H9 (cell line): ENCODE results near the gene CNIH2. TPM values are rescaled to one million over a fixed set of nuclear protein-coding genes. Genes with fewer than 3 reads are reported as not detected.

Experiments
- DNase-seq: peaks from one replicate; pipeline ENCODE4 v3.0.0-alpha.2; 2017
- H2AFZ ChIP-seq: one replicate; pipeline ENCODE4 v1.6.1; 2013; ENCODE audit warnings: mild to moderate bottlenecking, low read length, control low read depth, moderate library complexity
- H2AK5ac ChIP-seq: 2 replicates; pipeline ENCODE4 v1.6.1; 2013; ENCODE audit warnings: low read length, control low read depth, mixed read lengths; ENCODE audit not compliant: insufficient read length
- H2BK120ac ChIP-seq: one replicate; pipeline ENCODE4 v1.6.1; 2013; ENCODE audit warnings: low read depth, mild to moderate bottlenecking, low read length, control low read depth, inconsistent platforms; ENCODE audit not compliant: poor library complexity, severe bottlenecking
- H2BK12ac ChIP-seq: 2 replicates; pipeline ENCODE4 v1.6.1; 2013; ENCODE audit warnings: low read length, control low read depth, mixed read lengths, low read depth; ENCODE audit not compliant: insufficient read length
- H2BK15ac ChIP-seq: 2 replicates; pipeline ENCODE4 v1.6.1; 2013; ENCODE audit warnings: low read depth, low read length, control low read depth
- H2BK20ac ChIP-seq: one replicate; pipeline ENCODE4 v1.6.1; 2013; ENCODE audit warnings: low read depth, mild to moderate bottlenecking, low read length, control low read depth, inconsistent platforms; ENCODE audit not compliant: poor library complexity, severe bottlenecking
- H2BK5ac ChIP-seq: 2 replicates; pipeline ENCODE4 v1.6.1; 2013; ENCODE audit warnings: low read length, control low read depth, mixed read lengths; ENCODE audit not compliant: insufficient read length
- H3K14ac ChIP-seq: 2 replicates; pipeline ENCODE4 v1.6.1; 2013; ENCODE audit warnings: low read length, control low read depth; ENCODE audit not compliant: insufficient read depth
- H3K18ac ChIP-seq: 2 replicates; pipeline ENCODE4 v1.6.1; 2013; ENCODE audit warnings: low read depth, mild to moderate bottlenecking, mixed read lengths, low read length, control low read depth; ENCODE audit not compliant: insufficient read length
- H3K23ac ChIP-seq: 2 replicates; pipeline ENCODE4 v1.6.1; 2013; ENCODE audit warnings: low read length, control low read depth, mixed read lengths, low read depth; ENCODE audit not compliant: insufficient read length
- H3K23me2 ChIP-seq: 2 replicates; pipeline ENCODE4 v1.6.1; 2013; ENCODE audit warnings: low read depth, mild to moderate bottlenecking, mixed read lengths, low read length, control low read depth; ENCODE audit not compliant: insufficient read length, poor library complexity, severe bottlenecking
- H3K27ac ChIP-seq: 2 replicates; pipeline ENCODE4 v1.5.1; 2013; ENCODE audit warnings: low read length, control low read depth, mixed read lengths, low read depth; ENCODE audit not compliant: insufficient read length
- H3K27me3 ChIP-seq: 2 replicates; pipeline ENCODE4 v1.6.1; 2013; ENCODE audit warnings: low read length, control low read depth, inconsistent platforms; ENCODE audit not compliant: insufficient read depth
- H3K4ac ChIP-seq: 2 replicates; pipeline ENCODE4 v1.6.1; 2013; ENCODE audit warnings: low read depth, mild to moderate bottlenecking, control low read depth, inconsistent platforms, low read length, moderate library complexity
- H3K4me1 ChIP-seq: 2 replicates; pipeline ENCODE4 v1.6.1; 2013; ENCODE audit warnings: low read length, control low read depth, inconsistent platforms; ENCODE audit not compliant: insufficient read depth
- H3K4me2 ChIP-seq: 2 replicates; pipeline ENCODE4 v1.6.1; 2013; ENCODE audit warnings: low read length, control low read depth, mixed read lengths; ENCODE audit not compliant: insufficient read length, insufficient read depth
- H3K56ac ChIP-seq: 2 replicates; pipeline ENCODE4 v1.6.1; 2013; ENCODE audit warnings: low read depth, mild to moderate bottlenecking, mixed read lengths, low read length, control low read depth; ENCODE audit not compliant: insufficient read length
- H3K79me1 ChIP-seq: 2 replicates; pipeline ENCODE4 v1.6.1; 2013; ENCODE audit warnings: low read depth, mild to moderate bottlenecking, moderate library complexity, low read length, control low read depth, inconsistent platforms; ENCODE audit not compliant: insufficient read depth, poor library complexity, severe bottlenecking
- H3K79me2 ChIP-seq: 2 replicates; pipeline ENCODE4 v1.6.1; 2013; ENCODE audit warnings: low read length, control low read depth, inconsistent platforms; ENCODE audit not compliant: insufficient read depth
- H3K9ac ChIP-seq: 2 replicates; pipeline ENCODE4 v1.6.1; 2013; ENCODE audit warnings: low read length, control low read depth, mixed read lengths; ENCODE audit not compliant: insufficient read length; ENCODE audit errors: extremely low read depth
- H3K9me3 ChIP-seq: one replicate; pipeline ENCODE4 v1.6.1; 2013; ENCODE audit warnings: low read depth, low read length, inconsistent platforms; ENCODE audit not compliant: control insufficient read depth
- H3T11ph ChIP-seq: one replicate; pipeline ENCODE4 v1.6.1; 2013; ENCODE audit warnings: mild to moderate bottlenecking, low read length, control low read depth, inconsistent platforms
- H4K20me1 ChIP-seq: one replicate; pipeline ENCODE4 v1.6.1; 2013; ENCODE audit not compliant: control insufficient read depth, insufficient read length, insufficient read depth
- H4K5ac ChIP-seq: 2 replicates; pipeline ENCODE4 v1.6.1; 2013; ENCODE audit warnings: low read depth, mild to moderate bottlenecking, mixed read lengths, low read length, control low read depth; ENCODE audit not compliant: insufficient read length
- H4K8ac ChIP-seq: replicated peaks from 2 replicates; pipeline ENCODE4 v1.6.1; 2013; ENCODE audit warnings: low read length, control low read depth, mixed read lengths, low read depth; ENCODE audit not compliant: insufficient read length
- H4K91ac ChIP-seq: 2 replicates; pipeline ENCODE4 v1.6.1; 2013; ENCODE audit warnings: low read depth, mild to moderate bottlenecking, moderate library complexity, mixed read lengths, low read length, control low read depth; ENCODE audit not compliant: insufficient read length
- H3K27ac Mint-ChIP-seq, 3 experiments: 2 replicates in 2 of 3; 3 replicates in 1 of 3; pipeline ENCODE4 v1.8.0; 2020 to 2021; ENCODE audit warnings: mixed read lengths in 3 of 3, mild to moderate bottlenecking in 1 of 3, moderate library complexity in 1 of 3
- H3K27me3 Mint-ChIP-seq: 2 replicates; pipeline ENCODE4 v1.8.0; 2021; ENCODE audit warnings: low read depth, mild to moderate bottlenecking, moderate library complexity, mixed read lengths
- H3K36me3 Mint-ChIP-seq, 3 experiments: 2 replicates in 2 of 3; 3 replicates in 1 of 3; pipeline ENCODE4 v1.8.0; 2020 to 2021; ENCODE audit warnings: low read depth in 3 of 3, mixed read lengths in 3 of 3; ENCODE audit not compliant: insufficient read depth in 1 of 3
- H3K4me1 Mint-ChIP-seq, 2 experiments: 2 replicates each; pipeline ENCODE4 v1.8.0; 2020; ENCODE audit warnings: mixed read lengths in 2 of 2
- H3K4me3 Mint-ChIP-seq, 2 experiments: 2 replicates in 1 of 2; 3 replicates in 1 of 2; pipeline ENCODE4 v1.8.0; 2020 to 2021; ENCODE audit warnings: mild to moderate bottlenecking in 2 of 2, mixed read lengths in 2 of 2, moderate library complexity in 1 of 2
- H3K9me3 Mint-ChIP-seq, 2 experiments: 2 replicates in 1 of 2; 3 replicates in 1 of 2; pipeline ENCODE4 v1.8.0; 2020; ENCODE audit warnings: mild to moderate bottlenecking in 2 of 2, mixed read lengths in 2 of 2, moderate library complexity in 1 of 2
- CTCF ChIP-seq: fragments of 200-600 bp; sonication (generic); conservative IDR thresholded peaks from 3 replicates; pipeline ENCODE4 v1.8.0; 2021; ENCODE audit warnings: antibody characterized with exemption, mild to moderate bottlenecking
- WGBS: extraction: QIAGEN DNeasy Blood & Tissue Kit; methylation state at CpG from one replicate; pipeline ENCODE4 v1.1.7; 2013; ENCODE audit warnings: missing lambda C conversion rate, low lambda C conversion rate, mixed read lengths; ENCODE audit not compliant: insufficient read length; ENCODE audit errors: extremely low coverage; 5-methylcytosine and 5-hydroxymethylcytosine counted together
- total RNA-seq: library from RNA; stranded (reverse); gene quantifications from 2 replicates; pipeline ENCODE4 v1.2.1, GENCODE V29; 2021

The CNIH2 gene
- total RNA-seq, 1 experiment from 2014 or later = 12.0 TPM

GRCh38 chr11:66311470-66311964 is 33.5 kb downstream of the CNIH2 start:
- Histone ChIP-seq H2BK5ac (no peak overlapping the region), H3K14ac (no peak overlapping the region), H3K23me2 (peaks cover 12% of the 10 kb centered on the region), H3T11ph (no peak overlapping the region), H3K23ac (no peak overlapping the region), H3K9ac (no peak overlapping the region), H3K79me1 (no peaks in the 10 kb centered on the region), H2BK20ac (no peak overlapping the region), H4K91ac (no peak overlapping the region), H2BK120ac (no peak overlapping the region), H2BK15ac (no peak overlapping the region), H3K4me2 (peak overlapping the region; percentile 48), H4K8ac (no peak overlapping the region), H2BK12ac (no peak overlapping the region), H2AFZ (no peak overlapping the region), H4K20me1 (no peaks in the 10 kb centered on the region), H3K56ac (no peak overlapping the region), H3K18ac (no peak overlapping the region), H3K9me3 (no peaks in the 10 kb centered on the region), H4K5ac (no peak overlapping the region), H3K4me1 (no peaks in the 10 kb centered on the region), H3K27ac (no peak overlapping the region), H3K4ac (no peak overlapping the region), H3K79me2 (no peaks in the 10 kb centered on the region), H3K27me3 (no peaks in the 10 kb centered on the region), H2AK5ac (no peak overlapping the region)
- no CpG with 5 or more reads among the region's 26 CpGs for WGBS
- H3K27me3 Mint-ChIP-seq = peaks cover 26% of the 10 kb centered on the region
- no peak for DNase-seq
- peak overlapping the region; percentile 91 to 99 (median 98) for H3K27ac Mint-ChIP-seq
- no peak; the same call in 2 of the 3 replicates for TF ChIP-seq CTCF
- H3K4me1 Mint-ChIP-seq = peaks cover 10 to 19% of the 10 kb centered on the region in 2 experiments
- H3K9me3 Mint-ChIP-seq = no peaks in the 10 kb centered on the region; a peak in 1 of 5 replicates
- no peaks in the 10 kb centered on the region; a peak in 1 of 7 replicates for H3K36me3 Mint-ChIP-seq
- peak overlapping the region; percentile 78 to 86 for H3K4me3 Mint-ChIP-seq
